ENCODE results near the gene STON2. TPM values are rescaled to one million over a fixed set of nuclear protein-coding genes. Genes with fewer than 3 reads are reported as not detected.

The STON2 gene
- total RNA-seq, 4 donors from 2014 or later, result 10.5 to 37.4 (median 14.8) TPM

GRCh38 chr14:81390696-81391095, 9.4 kb downstream of the STON2 start:
- no peak for TF ChIP-seq CTCF (IDR thresholded peaks at IDR 0.05; ENCODE audit: low read depth)

GRCh38 chr14:81388336-81388735, 11.8 kb downstream of the STON2 start:
- TF ChIP-seq CTCF (IDR thresholded peaks at IDR 0.05; ENCODE audit: low read depth), result no peak

GRCh38 chr14:81386290-81386745, 13.8 kb downstream of the STON2 start:
- no peak for TF ChIP-seq CTCF (IDR thresholded peaks at IDR 0.05; ENCODE audit: low read depth)

GRCh38 chr14:81385886-81386285, 14.2 kb downstream of the STON2 start:
- TF ChIP-seq CTCF (IDR thresholded peaks at IDR 0.05; ENCODE audit: low read depth), result no peak

- TF ChIP-seq CTCF (IDR thresholded peaks at IDR 0.05; ENCODE audit: low read depth), result no peak
Measured at GRCh38 chr14:81385419-81385818, 14.7 kb downstream of the STON2 start.

- TF ChIP-seq CTCF (IDR thresholded peaks at IDR 0.05; ENCODE audit: low read depth), result no peak
Measured at GRCh38 chr14:81384900-81385299, 15.2 kb downstream of the STON2 start.

GRCh38 chr14:81382517-81383225, 17.5 kb downstream of the STON2 start:
- no peak for TF ChIP-seq CTCF (IDR thresholded peaks at IDR 0.05; ENCODE audit: low read depth)

Measured in subcutaneous adipose tissue (tissue), 4 donors.